Spinal cord (tissue), 10 donors: Measurements from ENCODE around the gene GNAL. TPM values are rescaled to one million over a fixed set of nuclear protein-coding genes. Genes with fewer than 3 reads are reported as not detected.

Source experiments
- DNase-seq, 6 donors: peaks; one replicate each; pipeline versions ENCODE4 v3.0.0 to v3.0.0-alpha.2; 2013 to 2015; ENCODE audit warnings: low spot score in 6 of 6, low read depth in 4 of 6
- H3K27ac ChIP-seq: one replicate; pipeline ENCODE4 v1.5.1; 2013; ENCODE audit warnings: low read depth, low read length, control low read depth
- H3K27me3 ChIP-seq: one replicate; pipeline ENCODE4 v1.6.1; 2013; ENCODE audit warnings: low read length; ENCODE audit not compliant: control insufficient read depth, insufficient read depth
- H3K36me3 ChIP-seq: one replicate; pipeline ENCODE4 v1.6.1; 2013; ENCODE audit warnings: low read length; ENCODE audit not compliant: control insufficient read depth, insufficient read depth
- H3K4me1 ChIP-seq: one replicate; pipeline ENCODE4 v1.6.1; 2013; ENCODE audit warnings: low read length; ENCODE audit not compliant: control insufficient read depth, insufficient read depth
- H3K4me3 ChIP-seq: one replicate; pipeline ENCODE4 v1.5.1; 2013; ENCODE audit warnings: low read depth, low read length, control low read depth
- H3K9me3 ChIP-seq: one replicate; pipeline ENCODE4 v1.6.1; 2013; ENCODE audit warnings: low read length; ENCODE audit not compliant: control insufficient read depth, insufficient read depth
- WGBS: methylation state at CpG from one replicate; pipeline ENCODE4 v1.1.5; 2013; ENCODE audit warnings: missing lambda C conversion rate; ENCODE audit not compliant: insufficient coverage; 5-methylcytosine and 5-hydroxymethylcytosine counted together
- polyA plus RNA-seq, 2 donors: library from polyadenylated mRNA; unstranded; fragments of 120-200 nt; gene quantifications; one replicate each; pipeline ENCODE4 v1.2.1, GENCODE V29; 2013; ENCODE audit not compliant: insufficient read length in 2 of 2
- total RNA-seq, 2 donors: library from RNA; depleted of rRNA in 1 of 2; stranded (reverse); fragments of 120-200 nt in 1 of 2; fragments of >200 nt in 1 of 2; gene quantifications; one replicate each; pipeline versions ENCODE4 v1.2.3 to v1.2.4, GENCODE V29; 2013 to 2014
- donor health status: healthy.

The GNAL gene
- total and polyA plus RNA-seq, 4 donors: 30.2 to 81.0 (median 70.7) TPM

- no peak for DNase-seq
- H3K4me3 ChIP-seq: no peak overlapping the region
- H3K27ac ChIP-seq: no peak overlapping the region
- H3K36me3 ChIP-seq: peaks cover 26% of the 10 kb centered on the region
- no peaks in the 10 kb centered on the region for H3K9me3 ChIP-seq
- H3K27me3 ChIP-seq: no peaks in the 10 kb centered on the region
- H3K4me1 ChIP-seq: no peaks in the 10 kb centered on the region
- WGBS: 87% methylated on average over 4 of the region's 5 CpGs
These were observed 177.7 kb downstream of the GNAL start for GRCh38 chr18:11866764-11867163.

- H3K27me3 ChIP-seq: no peaks in the 10 kb centered on the region
- no peak overlapping the region for H3K4me3 ChIP-seq
- 95% methylated on average over 7 of the region's 8 CpGs for WGBS
- H3K4me1 ChIP-seq: no peaks in the 10 kb centered on the region
- peaks cover 30% of the 10 kb centered on the region for H3K36me3 ChIP-seq
- no peak overlapping the region for H3K27ac ChIP-seq
- no peaks in the 10 kb centered on the region for H3K9me3 ChIP-seq
- DNase-seq: no peak
These were observed 179.2 kb downstream of the GNAL start for GRCh38 chr18:11868230-11868629.

DNA sequence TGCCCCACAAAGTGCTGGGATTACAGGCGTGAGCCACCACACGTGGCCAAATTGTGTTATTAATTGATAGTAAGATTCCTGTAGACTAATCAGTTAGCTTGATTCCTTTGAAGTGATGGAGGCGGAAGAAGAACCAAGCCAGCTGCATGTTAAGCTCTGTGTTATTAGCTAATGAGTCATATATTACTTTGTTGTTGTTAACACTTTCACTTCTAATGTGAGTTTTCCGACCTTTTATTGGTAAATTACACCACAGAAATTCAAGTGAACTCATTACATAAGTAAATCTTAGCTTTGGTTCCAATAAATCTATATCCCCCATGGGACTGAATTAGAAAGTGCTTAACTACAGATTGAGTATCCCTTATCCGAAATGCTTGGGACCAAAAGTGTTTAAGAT lies 182.4 kb downstream of the GNAL start:
- H3K4me1 ChIP-seq: no peaks in the 10 kb centered on the region
- no peak for DNase-seq
- no peaks in the 10 kb centered on the region for H3K9me3 ChIP-seq
- peaks cover 44% of the 10 kb centered on the region for H3K36me3 ChIP-seq
- no peaks in the 10 kb centered on the region for H3K27me3 ChIP-seq
- H3K4me3 ChIP-seq: no peak overlapping the region
- no peak overlapping the region for H3K27ac ChIP-seq
- WGBS: no CpG with 5 or more reads among the region's 5 CpGs

GRCh38 chr18:11872479-11873136 lies 183.5 kb downstream of the GNAL start:
- no peaks in the 10 kb centered on the region for H3K27me3 ChIP-seq
- 91% methylated on average over 8 of the region's 13 CpGs for WGBS
- DNase-seq: peak in 1 of 6 donors; percentile 18
- no peak overlapping the region for H3K27ac ChIP-seq
- H3K4me3 ChIP-seq: no peak overlapping the region
- no peaks in the 10 kb centered on the region for H3K4me1 ChIP-seq
- no peaks in the 10 kb centered on the region for H3K9me3 ChIP-seq
- H3K36me3 ChIP-seq: peaks cover 43% of the 10 kb centered on the region

GRCh38 chr18:11873670-11874340 lies 184.7 kb downstream of the GNAL start:
- 84% methylated on average over 15 of the region's 15 CpGs for WGBS
- H3K27me3 ChIP-seq: no peaks in the 10 kb centered on the region
- H3K9me3 ChIP-seq: no peaks in the 10 kb centered on the region
- H3K4me1 ChIP-seq: no peaks in the 10 kb centered on the region
- no peak for DNase-seq
- H3K4me3 ChIP-seq: no peak overlapping the region
- H3K36me3 ChIP-seq: peaks cover 41% of the 10 kb centered on the region
- H3K27ac ChIP-seq: no peak overlapping the region

- Histone ChIP-seq H3K4me3 (no peak overlapping the region), H3K9me3 (no peaks in the 10 kb centered on the region), H3K36me3 (peaks cover 43% of the 10 kb centered on the region), H3K27me3 (no peaks in the 10 kb centered on the region), H3K27ac (no peak overlapping the region), H3K4me1 (no peaks in the 10 kb centered on the region)
- 86% methylated on average over 6 of the region's 8 CpGs for WGBS
- no peak for DNase-seq
These were observed 185.6 kb downstream of the GNAL start for GRCh38 chr18:11874676-11875075.

DNA sequence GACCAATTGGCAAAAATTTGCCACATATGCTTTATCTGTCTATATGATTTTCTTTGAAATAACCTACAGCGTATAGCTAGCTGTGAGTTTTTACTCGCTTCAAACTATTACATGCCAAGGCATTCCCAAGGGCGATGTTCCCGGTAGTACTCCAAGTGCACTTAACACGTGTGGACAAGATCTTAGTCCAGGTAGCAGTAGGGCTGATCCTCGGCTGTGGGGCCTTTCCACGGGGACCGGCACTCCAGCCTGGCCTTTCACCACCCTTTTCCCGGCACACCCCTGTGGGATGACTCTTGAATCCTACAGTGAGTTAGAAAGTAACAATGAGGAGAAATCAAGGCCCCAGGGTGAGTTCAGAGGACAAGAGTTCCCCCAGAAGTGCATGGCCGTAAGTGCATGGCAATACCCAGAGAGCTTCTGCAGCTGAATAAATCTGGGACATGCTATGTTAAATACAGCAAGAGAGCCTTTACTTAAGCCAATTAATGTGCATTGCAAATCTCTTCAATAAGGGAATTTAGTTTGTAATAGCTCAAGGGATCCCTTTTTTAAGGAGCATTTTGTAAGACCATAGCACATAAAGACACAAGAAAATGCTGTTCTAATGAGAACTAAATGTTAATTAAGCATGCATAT lies 188.6 kb downstream of the GNAL start:
- H3K4me1 ChIP-seq: no peaks in the 10 kb centered on the region
- DNase-seq: peak in 1 of 6 donors; percentile 60
- no peak overlapping the region for H3K27ac ChIP-seq
- H3K4me3 ChIP-seq: no peak overlapping the region
- H3K27me3 ChIP-seq: no peaks in the 10 kb centered on the region
- H3K9me3 ChIP-seq: no peaks in the 10 kb centered on the region
- peaks cover 50% of the 10 kb centered on the region for H3K36me3 ChIP-seq
- 84% methylated on average over 9 of the region's 10 CpGs for WGBS

- no peaks in the 10 kb centered on the region for H3K27me3 ChIP-seq
- H3K4me3 ChIP-seq: no peak overlapping the region
- peaks cover 38% of the 10 kb centered on the region for H3K36me3 ChIP-seq
- H3K9me3 ChIP-seq: no peaks in the 10 kb centered on the region
- H3K27ac ChIP-seq: no peak overlapping the region
- 85% methylated on average over 26 of the region's 30 CpGs for WGBS
- H3K4me1 ChIP-seq: no peaks in the 10 kb centered on the region
- no peak for DNase-seq
These were observed 191.7 kb downstream of the GNAL start for GRCh38 chr18:11880586-11881304.

- Histone ChIP-seq H3K36me3 (peaks cover 42% of the 10 kb centered on the region), H3K4me3 (no peak overlapping the region), H3K27ac (no peak overlapping the region), H3K27me3 (no peaks in the 10 kb centered on the region), H3K9me3 (no peaks in the 10 kb centered on the region), H3K4me1 (no peaks in the 10 kb centered on the region)
- WGBS: 50% methylated on average over 2 of the region's 4 CpGs
- DNase-seq: no peak
These were observed 193.6 kb downstream of the GNAL start for GRCh38 chr18:11882636-11883035.
